H1 (cell line): ENCODE measurements around the gene HNF1A. TPM values are rescaled to one million over a fixed set of nuclear protein-coding genes. Genes with fewer than 3 reads are reported as not detected.
A peak's percentile ranks its signal among the peaks of the same experiment; 100 is the strongest.

ENCODE experiments used
- CTCF ChIA-PET: fragments of 300-600 bp; sonication (Branson Sonifier 250); formaldehyde crosslinking; loops from one replicate; lab custom pipeline; 2021; ENCODE audit not compliant: partially characterized antibody; lab: Charles Lee
- POLR2A ChIA-PET: fragments of 300-600 bp; sonication (Branson Sonifier 250); formaldehyde crosslinking; loops from one replicate; lab custom pipeline; 2021; ENCODE audit warnings: inconsistent platforms; ENCODE audit not compliant: partially characterized antibody; lab: Charles Lee
- DNase-seq, 2 experiments: peaks; one replicate each; pipeline versions ENCODE4 v3.0.0 to v3.0.0-alpha.2; 2010 to 2022; ENCODE audit warnings: low spot score in 2 of 2, low read depth in 1 of 2, mixed read lengths in 1 of 2
- FAIRE-seq: peaks from 2 replicates; lab custom pipeline; 2011; peaks lifted over from hg19 to GRCh38; lab: Jason Lieb, UNC
- H2AFZ ChIP-seq: 2 replicates; pipeline ENCODE4 v1.8.1; 2012; ENCODE audit warnings: low read length, inconsistent platforms
- H2AK5ac ChIP-seq: 2 replicates; pipeline ENCODE4 v1.6.1; 2013; ENCODE audit warnings: low read depth, low read length
- H2BK120ac ChIP-seq: replicated peaks from 2 replicates; pipeline ENCODE3; 2013; ENCODE audit warnings: low read depth, low read length, inconsistent platforms
- H2BK12ac ChIP-seq: 2 replicates; pipeline ENCODE4 v1.6.1; 2013; ENCODE audit warnings: low read depth, low read length
- H2BK15ac ChIP-seq: 2 replicates; pipeline ENCODE4 v1.6.1; 2013; ENCODE audit warnings: low read length
- H2BK20ac ChIP-seq: 2 replicates; pipeline ENCODE4 v1.6.1; 2013; ENCODE audit warnings: low read length
- H2BK5ac ChIP-seq: 2 replicates; pipeline ENCODE4 v1.6.1; 2013; ENCODE audit warnings: low read depth, low read length
- H3K14ac ChIP-seq: 2 replicates; pipeline ENCODE4 v1.6.1; 2013; ENCODE audit warnings: inconsistent platforms; ENCODE audit not compliant: insufficient read length
- H3K18ac ChIP-seq: 2 replicates; pipeline ENCODE4 v1.6.1; 2013; ENCODE audit warnings: low read length; ENCODE audit errors: extremely low read depth
- H3K23ac ChIP-seq: 2 replicates; pipeline ENCODE4 v1.6.1; 2013; ENCODE audit warnings: inconsistent platforms; ENCODE audit not compliant: insufficient read length
- H3K23me2 ChIP-seq: 2 replicates; pipeline ENCODE4 v1.6.1; 2013; ENCODE audit warnings: low read depth, low read length
- H3K27ac ChIP-seq: 2 replicates; pipeline ENCODE4 v1.6.1; 2011; ENCODE audit warnings: low read depth, low read length, inconsistent platforms
- H3K27me3 ChIP-seq, 4 experiments: replicated peaks in 1 of 4; 1 replicate in 1 of 4; 2 replicates in 3 of 4; pipeline versions ENCODE4 v1.6.1 to v1.8.1; 2011 to 2013; ENCODE audit warnings: low read length in 3 of 4, mild to moderate bottlenecking in 3 of 4, inconsistent platforms in 2 of 4, mixed read lengths in 2 of 4, moderate library complexity in 1 of 4; ENCODE audit not compliant: control insufficient read depth in 3 of 4, insufficient read depth in 3 of 4; ENCODE audit errors: extremely low read depth in 1 of 4
- H3K36me3 ChIP-seq, 4 experiments: 2 replicates each; pipeline versions ENCODE4 v1.6.1 to v1.8.1; 2011 to 2013; ENCODE audit warnings: mild to moderate bottlenecking in 4 of 4, low read length in 3 of 4, moderate library complexity in 2 of 4, control low read depth in 1 of 4, inconsistent platforms in 1 of 4; ENCODE audit not compliant: insufficient read depth in 4 of 4, control insufficient read depth in 2 of 4
- H3K4ac ChIP-seq: replicated peaks from 2 replicates; pipeline ENCODE3; 2013; ENCODE audit warnings: low read length, low read depth, mixed read lengths, inconsistent platforms; ENCODE audit not compliant: insufficient read length
- H3K4me1 ChIP-seq, 4 experiments: replicated peaks in 1 of 4; 1 replicate in 1 of 4; 2 replicates in 3 of 4; pipeline versions ENCODE4 v1.6.1 to v1.8.1; 2011 to 2013; ENCODE audit warnings: low read length in 3 of 4, inconsistent platforms in 2 of 4, mixed read lengths in 1 of 4; ENCODE audit not compliant: insufficient read depth in 4 of 4, control insufficient read depth in 3 of 4
- H3K4me2 ChIP-seq, 2 experiments: 2 replicates each; pipeline versions ENCODE4 v1.6.1 to v1.8.1; 2011 to 2013; ENCODE audit warnings: low read depth in 2 of 2, low read length in 2 of 2, control low read depth in 1 of 2, inconsistent platforms in 1 of 2, mild to moderate bottlenecking in 1 of 2; ENCODE audit not compliant: insufficient read depth in 1 of 2
- H3K4me3 ChIP-seq, 4 experiments: fragments of 200-600, 300-600 bp in 1 of 4; sonication (generic), shearing (Covaris generic), sonication (Bioruptor Twin) in 1 of 4; 2 replicates each; pipeline versions ENCODE4 v1.5.1 to v1.8.1; 2011 to 2016; ENCODE audit warnings: low read length in 4 of 4, low read depth in 3 of 4, control low read depth in 2 of 4, inconsistent platforms in 2 of 4, mild to moderate bottlenecking in 2 of 4, mixed read lengths in 1 of 4, moderate library complexity in 1 of 4; ENCODE audit not compliant: insufficient read depth in 2 of 4; ENCODE audit errors: extremely low read depth in 1 of 4
- H3K56ac ChIP-seq: replicated peaks from 2 replicates; pipeline ENCODE3; 2013; ENCODE audit warnings: low read depth, mild to moderate bottlenecking, mixed read lengths, low read length, inconsistent platforms; ENCODE audit not compliant: insufficient read length
- H3K79me1 ChIP-seq: 2 replicates; pipeline ENCODE4 v1.6.1; 2013; ENCODE audit warnings: low read depth, low read length, control low read depth
- H3K79me2 ChIP-seq, 2 experiments: 2 replicates each; pipeline versions ENCODE4 v1.6.1 to v1.8.1; 2012 to 2013; ENCODE audit warnings: low read length in 2 of 2, mild to moderate bottlenecking in 2 of 2, inconsistent platforms in 1 of 2; ENCODE audit not compliant: insufficient read depth in 2 of 2, control insufficient read depth in 1 of 2
- H3K9ac ChIP-seq, 4 experiments: replicated peaks in 1 of 4; 1 replicate in 1 of 4; 2 replicates in 3 of 4; pipeline versions ENCODE4 v1.6.1 to v1.8.1; 2011 to 2013; ENCODE audit warnings: low read depth in 3 of 4, low read length in 3 of 4, control low read depth in 2 of 4, mild to moderate bottlenecking in 2 of 4, moderate library complexity in 2 of 4, inconsistent platforms in 1 of 4; ENCODE audit errors: extremely low read depth in 1 of 4
- H3K9me3 ChIP-seq, 2 experiments: 2 replicates each; pipeline versions ENCODE4 v1.6.1 to v1.8.1; 2012 to 2013; ENCODE audit warnings: mild to moderate bottlenecking in 2 of 2, moderate library complexity in 2 of 2, control low read depth in 1 of 2, inconsistent platforms in 1 of 2, low read depth in 1 of 2, low read length in 1 of 2, mixed read lengths in 1 of 2; ENCODE audit not compliant: insufficient read depth in 2 of 2
- H4K20me1 ChIP-seq, 2 experiments: replicated peaks in 1 of 2; 2 replicates each; pipeline versions ENCODE3 to v1.8.1; 2011 to 2013; ENCODE audit warnings: inconsistent platforms in 2 of 2, low read length in 2 of 2, mild to moderate bottlenecking in 1 of 2; ENCODE audit not compliant: insufficient read depth in 2 of 2, control insufficient read depth in 1 of 2
- H4K5ac ChIP-seq: 2 replicates; pipeline ENCODE4 v1.6.1; 2013; ENCODE audit warnings: low read length, low read depth, mixed read lengths, inconsistent platforms; ENCODE audit not compliant: insufficient read length
- H4K8ac ChIP-seq: 2 replicates; pipeline ENCODE4 v1.8.0; 2013; ENCODE audit warnings: mild to moderate bottlenecking, moderate library complexity, low read length, inconsistent platforms; ENCODE audit not compliant: insufficient read depth; ENCODE audit errors: extremely low read depth
- H4K91ac ChIP-seq: replicated peaks from 2 replicates; pipeline ENCODE3; 2013; ENCODE audit warnings: low read length, mixed read lengths, inconsistent platforms; ENCODE audit not compliant: insufficient read length
- BACH1 ChIP-seq: IDR thresholded peaks from 2 replicates; pipeline ENCODE4 v1.6.1; 2012; ENCODE audit warnings: low read length, improper control_type of control experiment
- CBX8 ChIP-seq: fragments of 300-800, 300-1000 bp; sonication (generic); IDR thresholded peaks from 2 replicates; pipeline ENCODE4 v1.7.1; 2016; ENCODE audit warnings: low read depth, low read length, borderline replicate concordance
- GABPA ChIP-seq: IDR thresholded peaks from 2 replicates; pipeline ENCODE4 v1.6.1; 2011; ENCODE audit warnings: mild to moderate bottlenecking, low read length, moderate library complexity, borderline replicate concordance; ENCODE audit not compliant: insufficient read depth
- POU5F1 ChIP-seq: IDR thresholded peaks from 2 replicates; pipeline ENCODE4 v1.6.1; 2011; ENCODE audit warnings: low read depth, mild to moderate bottlenecking, low read length, moderate library complexity
- ZNF274 ChIP-seq: IDR thresholded peaks from 2 replicates; pipeline ENCODE4 v1.7.0; 2012; ENCODE audit warnings: low read length, borderline replicate concordance; ENCODE audit errors: extremely low read depth
- WGBS, 2 experiments: shearing (Covaris generic) in 1 of 2; methylation state at CpG; one replicate each; pipeline versions ENCODE4 v1.1.6 to v1.1.7; 2013 to 2015; ENCODE audit warnings: low lambda C conversion rate in 2 of 2, mixed read lengths in 2 of 2, inconsistent platforms in 1 of 2, low coverage in 1 of 2, missing lambda C conversion rate in 1 of 2; ENCODE audit not compliant: insufficient replicate concordance in 2 of 2, insufficient coverage in 1 of 2, insufficient read length in 1 of 2; ENCODE audit errors: extremely low coverage in 1 of 2, missing lambda C conversion rate in 1 of 2; 5-methylcytosine and 5-hydroxymethylcytosine counted together
- polyA plus RNA-seq, 7 experiments: library from polyadenylated mRNA; depleted of rRNA in 3 of 7; stranded (reverse) in 5 of 7; unstranded in 2 of 7; fragments of >200 nt in 5 of 7; fragments of 200-250 nt in 2 of 7; gene quantifications; 1 replicate in 5 of 7; 2 replicates in 1 of 7; 4 replicates in 1 of 7; pipeline versions ENCODE4 v1.2.1 to v1.2.3, GENCODE V29; 2011 to 2013; ENCODE audit warnings: missing spikeins in 2 of 7, mixed read lengths in 2 of 7
- total RNA-seq: library from RNA; stranded (reverse); fragmentation: NEBNext Ultra II Directional; extraction: Animal tissue kit (Norgen Biotek cat#: 25700); gene quantifications from 2 replicates; pipeline ENCODE4 v1.2.1, GENCODE V29; 2021
- TF ChIP-seq, protein P1 (sequence below): IDR thresholded peaks from 2 replicates; pipeline ENCODE4 v1.6.1; 2011; ENCODE audit warnings: low read depth, mild to moderate bottlenecking, low read length; ENCODE audit not compliant: insufficient read depth
- TF ChIP-seq, protein P2 (sequence below), 3 experiments: IDR thresholded peaks; 1 replicate in 2 of 3; 2 replicates in 1 of 3; pipeline versions ENCODE4 v1.5.1 to v1.6.1; 2011; ENCODE audit warnings: low read length in 3 of 3, mild to moderate bottlenecking in 3 of 3, inconsistent platforms in 2 of 3, low read depth in 1 of 3, moderate library complexity in 1 of 3; ENCODE audit not compliant: insufficient read depth in 1 of 3; ENCODE audit errors: control extremely low read depth in 1 of 3

The HNF1A gene
- total and polyA plus RNA-seq, 2 of the 8 experiments (the other 6 are each of a cell fraction or from before 2014, with no cell fraction given) = not detected

DNA sequence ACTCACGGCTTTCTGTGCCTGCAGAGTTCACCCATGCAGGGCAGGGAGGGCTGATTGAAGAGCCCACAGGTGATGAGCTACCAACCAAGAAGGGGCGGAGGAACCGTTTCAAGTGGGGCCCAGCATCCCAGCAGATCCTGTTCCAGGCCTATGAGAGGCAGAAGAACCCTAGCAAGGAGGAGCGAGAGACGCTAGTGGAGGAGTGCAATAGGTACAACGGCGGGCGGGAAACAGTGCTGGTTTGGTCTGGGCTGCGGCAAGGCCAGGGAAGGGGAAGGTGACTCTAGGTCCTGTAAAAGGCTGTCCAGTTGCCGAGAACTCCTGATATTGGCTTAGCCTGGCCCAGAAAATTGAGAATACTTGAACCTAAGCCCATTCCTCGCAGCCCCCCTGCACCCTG, 15.2 kb downstream of the HNF1A start:
- no peak overlapping the region for H3K56ac ChIP-seq
- H3K4me3 ChIP-seq = no peak overlapping the region
- peaks cover 0 to 2% of the 10 kb centered on the region in 2 experiments for H4K20me1 ChIP-seq
- WGBS, 2 experiments = 88% methylated on average over 11 of the region's 11 CpGs; no CpG with 5 or more reads in 1 of the 2 experiments
- no peak overlapping the region for H2AFZ ChIP-seq
- peaks cover 14% of the 10 kb centered on the region; the same call in 1 of the 2 replicates for H3K23me2 ChIP-seq
- peak overlapping the region; percentile 64; the same call in 1 of the 2 replicates for H4K8ac ChIP-seq
- no peak overlapping the region for H2BK15ac ChIP-seq
- FAIRE-seq (no peak), DNase-seq (no peak)
- H2BK20ac ChIP-seq = no peak overlapping the region
- no peaks in the 10 kb centered on the region for H3K27me3 ChIP-seq
- POLR2A ChIA-PET = no interaction called here
- no peak overlapping the region for H2BK120ac ChIP-seq
- no peak overlapping the region for H2BK12ac ChIP-seq
- H3K36me3 ChIP-seq = no peaks in the 10 kb centered on the region
- no peak overlapping the region for H3K23ac ChIP-seq
- H2AK5ac ChIP-seq = no peak overlapping the region
- no peak overlapping the region for H4K91ac ChIP-seq
- H3K4me1 ChIP-seq = no peaks in the 10 kb centered on the region
- H3K9me3 ChIP-seq = no peaks in the 10 kb centered on the region
- H4K5ac ChIP-seq = no peak overlapping the region
- TF ChIP-seq, protein P1, sequence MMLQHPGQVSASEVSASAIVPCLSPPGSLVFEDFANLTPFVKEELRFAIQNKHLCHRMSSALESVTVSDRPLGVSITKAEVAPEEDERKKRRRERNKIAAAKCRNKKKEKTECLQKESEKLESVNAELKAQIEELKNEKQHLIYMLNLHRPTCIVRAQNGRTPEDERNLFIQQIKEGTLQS = no peak
- TF ChIP-seq, protein P2, sequence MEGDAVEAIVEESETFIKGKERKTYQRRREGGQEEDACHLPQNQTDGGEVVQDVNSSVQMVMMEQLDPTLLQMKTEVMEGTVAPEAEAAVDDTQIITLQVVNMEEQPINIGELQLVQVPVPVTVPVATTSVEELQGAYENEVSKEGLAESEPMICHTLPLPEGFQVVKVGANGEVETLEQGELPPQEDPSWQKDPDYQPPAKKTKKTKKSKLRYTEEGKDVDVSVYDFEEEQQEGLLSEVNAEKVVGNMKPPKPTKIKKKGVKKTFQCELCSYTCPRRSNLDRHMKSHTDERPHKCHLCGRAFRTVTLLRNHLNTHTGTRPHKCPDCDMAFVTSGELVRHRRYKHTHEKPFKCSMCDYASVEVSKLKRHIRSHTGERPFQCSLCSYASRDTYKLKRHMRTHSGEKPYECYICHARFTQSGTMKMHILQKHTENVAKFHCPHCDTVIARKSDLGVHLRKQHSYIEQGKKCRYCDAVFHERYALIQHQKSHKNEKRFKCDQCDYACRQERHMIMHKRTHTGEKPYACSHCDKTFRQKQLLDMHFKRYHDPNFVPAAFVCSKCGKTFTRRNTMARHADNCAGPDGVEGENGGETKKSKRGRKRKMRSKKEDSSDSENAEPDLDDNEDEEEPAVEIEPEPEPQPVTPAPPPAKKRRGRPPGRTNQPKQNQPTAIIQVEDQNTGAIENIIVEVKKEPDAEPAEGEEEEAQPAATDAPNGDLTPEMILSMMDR (IDR thresholded peaks at IDR 0.05; ENCODE audit: control extremely low read depth in 1 of 3, insufficient read depth in 1 of 3, low read depth in 1 of 3, low read length in 3 of 3) = no peak
- no peak for TF ChIP-seq CBX8
- no peak for TF ChIP-seq GABPA
- TF ChIP-seq BACH1 = no peak
- no peak for TF ChIP-seq POU5F1
- TF ChIP-seq ZNF274 = no peak
- H3K27ac ChIP-seq = no peak overlapping the region
- CTCF ChIA-PET = interaction anchor here (0.6 to 3.8 kb wide), 4 partner anchors 9 to 463 kb away, joined by 3 to 40 read pairs (median 4); no protein-coding TSS in a partner anchor
- H3K9ac ChIP-seq = no peak overlapping the region
- no peaks in the 10 kb centered on the region for H3K79me2 ChIP-seq
- H3K14ac ChIP-seq = no peak overlapping the region
- no peak overlapping the region for H3K4me2 ChIP-seq
- H2BK5ac ChIP-seq = no peak overlapping the region
- no peak overlapping the region for H3K4ac ChIP-seq
- H3K79me1 ChIP-seq = no peaks in the 10 kb centered on the region
- H3K18ac ChIP-seq = no peak overlapping the region
